Measurements from ENCODE around the gene LAMC1.

DNA sequence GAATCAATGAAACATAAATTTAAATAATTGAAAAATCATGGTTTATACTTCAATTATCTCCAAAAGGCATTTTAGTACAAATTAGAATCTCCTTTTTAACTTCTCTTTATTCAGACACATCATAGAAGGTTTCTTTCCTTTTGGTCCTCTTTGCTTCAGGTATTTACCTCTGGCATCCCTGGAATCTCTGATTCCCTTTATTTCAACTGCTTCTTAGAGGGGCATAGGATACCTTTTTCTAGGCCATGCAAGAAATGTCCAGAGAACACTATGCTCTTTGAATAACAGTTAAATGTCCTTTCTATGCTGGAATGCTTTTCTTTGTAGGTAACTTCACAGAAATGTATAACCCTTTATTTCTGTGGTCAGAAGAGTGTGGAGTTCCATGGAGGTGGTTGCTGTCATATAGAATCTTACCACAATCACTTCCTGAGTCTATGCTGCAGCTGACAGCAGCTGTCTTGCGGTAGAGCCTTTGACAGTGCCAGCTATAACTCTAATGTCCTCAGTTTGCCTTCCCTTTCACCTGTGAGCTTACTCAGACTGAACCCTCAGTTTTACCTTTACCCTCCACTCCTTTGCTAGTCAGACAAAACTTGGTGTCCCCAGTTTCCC lies 171.4 kb downstream of the LAMC1 start:
- TF ChIP-seq CTCF (IDR thresholded peaks at IDR 0.05), result no peak
- no peak for TF ChIP-seq POLR2A (IDR thresholded peaks at IDR 0.05)

Data from body of pancreas (tissue), 4 donors.